Lower leg skin (tissue), 4 donors: Measurements from ENCODE around the gene PYY. TPM values are rescaled to one million over a fixed set of nuclear protein-coding genes. Genes with fewer than 3 reads are reported as not detected.

Source experiments
- DNase-seq, 2 donors: peaks; one replicate each; pipeline ENCODE4 v3.0.0-alpha.2; 2019; ENCODE audit warnings: low spot score in 2 of 2
- H3K4me3 ChIP-seq: fragments of 200-600 bp; sonication (generic); 2 replicates; pipeline ENCODE4 v1.5.1; 2017; ENCODE audit warnings: mild to moderate bottlenecking, low read depth; ENCODE audit not compliant: poor library complexity, severe bottlenecking
- POLR2A ChIP-seq, 2 donors: fragments of 450-650 bp; IDR thresholded peaks; one replicate each; pipeline ENCODE4 v1.6.1; 2016 to 2017; ENCODE audit warnings: antibody characterized with exemption in 2 of 2, mild to moderate bottlenecking in 1 of 2, moderate library complexity in 1 of 2
- WGBS, 2 donors: methylation state at CpG; one replicate each; pipeline ENCODE4 v1.1.5; 2018; 5-methylcytosine and 5-hydroxymethylcytosine counted together
- intact Hi-C: fragments of 100-400 bp; cut with DNase I; formaldehyde crosslinking; loops from one replicate; pipeline ENCODE4 v1.15.0; 2023; ENCODE audit warnings: low total_unique reads
- total RNA-seq, 4 donors: library from RNA; depleted of rRNA; stranded (reverse); fragments of >200 nt; gene quantifications; one replicate each; pipeline ENCODE4 v1.1.0, GENCODE V29; 2016
- TF ChIP-seq, protein P1 (sequence below), 3 donors: fragments of 450-650 bp; IDR thresholded peaks; one replicate each; pipeline ENCODE4 v1.5.1; 2016; ENCODE audit warnings: antibody characterized with exemption in 3 of 3, mild to moderate bottlenecking in 3 of 3, moderate library complexity in 2 of 3

Gene PYY
- total RNA-seq, 4 donors from 2014 or later: not detected

DNA sequence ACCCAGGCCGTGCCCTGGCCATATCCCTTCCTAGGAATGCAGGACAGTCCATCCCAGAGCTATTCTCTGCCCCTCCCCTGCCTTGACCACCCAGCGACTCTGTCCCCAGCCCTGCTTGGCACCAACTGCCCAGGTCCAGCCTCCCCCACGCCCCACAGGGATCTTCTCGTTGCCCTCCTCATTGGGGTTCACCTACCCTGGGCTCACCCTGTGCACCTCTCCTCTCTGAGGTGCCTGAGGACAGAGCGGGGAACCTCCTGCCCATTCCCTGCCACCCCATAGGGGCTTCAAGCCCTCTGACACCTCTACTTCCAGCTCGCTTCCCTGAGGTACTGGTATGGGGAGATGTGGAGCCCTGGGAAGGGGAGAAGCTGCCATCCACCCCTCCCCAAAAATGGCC is 40.2 kb downstream of the PYY start:
- 85 to 91% methylated on average over 6 of the region's 6 CpGs for WGBS, 2 donors
- intact Hi-C loops: no loop called here

DNA sequence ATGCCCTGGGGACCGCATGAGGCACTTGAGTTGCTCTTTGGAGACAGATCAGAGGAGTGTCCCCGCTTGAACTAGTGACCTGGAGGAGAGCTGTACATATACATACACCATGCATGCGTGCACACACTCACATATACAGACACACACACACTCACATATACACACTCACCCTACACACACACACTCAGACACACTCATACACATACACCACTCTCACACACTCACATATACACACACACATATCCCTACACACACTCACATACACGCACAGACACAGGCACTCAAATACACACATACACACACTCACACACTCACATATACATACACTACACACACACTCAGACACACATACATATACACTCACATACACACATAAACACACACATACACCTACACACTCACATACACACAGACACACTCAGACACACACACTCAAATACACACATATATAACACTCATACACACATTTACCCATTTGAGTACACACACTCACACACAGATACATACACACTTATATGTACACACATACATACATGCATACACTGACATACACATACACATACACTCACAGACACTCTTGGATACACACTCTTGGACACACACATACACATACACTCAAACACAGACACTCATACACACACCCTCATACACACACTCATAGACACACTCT is 41.0 kb downstream of the PYY start:
- intact Hi-C loops: no loop called here
- TF ChIP-seq, protein P1, sequence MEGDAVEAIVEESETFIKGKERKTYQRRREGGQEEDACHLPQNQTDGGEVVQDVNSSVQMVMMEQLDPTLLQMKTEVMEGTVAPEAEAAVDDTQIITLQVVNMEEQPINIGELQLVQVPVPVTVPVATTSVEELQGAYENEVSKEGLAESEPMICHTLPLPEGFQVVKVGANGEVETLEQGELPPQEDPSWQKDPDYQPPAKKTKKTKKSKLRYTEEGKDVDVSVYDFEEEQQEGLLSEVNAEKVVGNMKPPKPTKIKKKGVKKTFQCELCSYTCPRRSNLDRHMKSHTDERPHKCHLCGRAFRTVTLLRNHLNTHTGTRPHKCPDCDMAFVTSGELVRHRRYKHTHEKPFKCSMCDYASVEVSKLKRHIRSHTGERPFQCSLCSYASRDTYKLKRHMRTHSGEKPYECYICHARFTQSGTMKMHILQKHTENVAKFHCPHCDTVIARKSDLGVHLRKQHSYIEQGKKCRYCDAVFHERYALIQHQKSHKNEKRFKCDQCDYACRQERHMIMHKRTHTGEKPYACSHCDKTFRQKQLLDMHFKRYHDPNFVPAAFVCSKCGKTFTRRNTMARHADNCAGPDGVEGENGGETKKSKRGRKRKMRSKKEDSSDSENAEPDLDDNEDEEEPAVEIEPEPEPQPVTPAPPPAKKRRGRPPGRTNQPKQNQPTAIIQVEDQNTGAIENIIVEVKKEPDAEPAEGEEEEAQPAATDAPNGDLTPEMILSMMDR (IDR thresholded peaks at IDR 0.05): no peak
- no peak for TF ChIP-seq POLR2A (IDR thresholded peaks at IDR 0.05)
- no peak overlapping the region for H3K4me3 ChIP-seq
- no peak for DNase-seq
- WGBS, 2 donors: 61 to 73% methylated on average over 4 of the region's 4 CpGs

More for the DNA sequence above, 40.2 kb downstream of the PYY start:
- no peak overlapping the region for H3K4me3 ChIP-seq
- TF ChIP-seq, protein P1 (IDR thresholded peaks at IDR 0.05): no peak
- TF ChIP-seq POLR2A (IDR thresholded peaks at IDR 0.05): no peak
- no peak for DNase-seq

GRCh38 chr17:43911904-43912303 is 41.8 kb downstream of the PYY start:
- 43% methylated on average over 8 of the region's 8 CpGs for WGBS, 2 donors
- intact Hi-C loops: no loop called here
- no peak for DNase-seq
- no peak overlapping the region for H3K4me3 ChIP-seq
- TF ChIP-seq, protein P1 (IDR thresholded peaks at IDR 0.05): no peak
- no peak for TF ChIP-seq POLR2A (IDR thresholded peaks at IDR 0.05)

DNA sequence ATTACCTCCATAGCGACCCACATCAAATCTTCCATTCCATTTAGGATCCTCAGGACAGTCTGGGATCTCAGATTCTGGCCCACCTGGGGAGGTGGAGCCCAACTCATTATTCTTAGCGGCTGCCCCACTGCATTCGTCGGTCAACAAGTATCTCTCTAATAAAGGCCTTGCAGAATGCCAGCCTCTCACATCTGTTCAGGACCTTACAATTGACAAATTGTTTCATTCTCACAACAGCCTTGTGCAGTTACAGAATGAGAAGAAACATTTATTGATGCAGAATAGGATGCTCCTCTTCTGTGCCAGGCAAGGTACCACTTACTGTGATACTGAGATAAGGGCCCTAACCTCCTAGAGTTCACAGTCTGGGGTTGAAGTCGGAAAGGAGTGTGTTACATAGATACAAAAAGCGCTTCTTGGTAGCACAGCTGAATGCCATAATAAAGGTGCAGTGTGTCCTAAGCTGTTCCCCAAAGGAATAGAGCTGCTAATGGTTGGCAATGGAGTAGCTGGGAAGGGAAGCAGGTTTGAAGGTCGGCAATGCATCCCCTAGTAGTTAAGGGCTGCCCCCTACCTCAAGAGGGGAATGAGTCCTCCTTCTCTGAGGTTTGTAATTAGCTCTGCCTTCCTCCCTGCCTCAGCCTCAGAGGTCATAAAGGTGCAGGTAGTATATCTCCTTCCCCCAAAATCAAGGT is 44.1 kb downstream of the PYY start:
- 67 to 69% methylated on average over 7 of the region's 7 CpGs for WGBS, 2 donors
- DNase-seq: no peak
- TF ChIP-seq, protein P1 (IDR thresholded peaks at IDR 0.05): no peak
- TF ChIP-seq POLR2A (IDR thresholded peaks at IDR 0.05): no peak
- H3K4me3 ChIP-seq: no peak overlapping the region
- intact Hi-C loops: no loop called here

DNA sequence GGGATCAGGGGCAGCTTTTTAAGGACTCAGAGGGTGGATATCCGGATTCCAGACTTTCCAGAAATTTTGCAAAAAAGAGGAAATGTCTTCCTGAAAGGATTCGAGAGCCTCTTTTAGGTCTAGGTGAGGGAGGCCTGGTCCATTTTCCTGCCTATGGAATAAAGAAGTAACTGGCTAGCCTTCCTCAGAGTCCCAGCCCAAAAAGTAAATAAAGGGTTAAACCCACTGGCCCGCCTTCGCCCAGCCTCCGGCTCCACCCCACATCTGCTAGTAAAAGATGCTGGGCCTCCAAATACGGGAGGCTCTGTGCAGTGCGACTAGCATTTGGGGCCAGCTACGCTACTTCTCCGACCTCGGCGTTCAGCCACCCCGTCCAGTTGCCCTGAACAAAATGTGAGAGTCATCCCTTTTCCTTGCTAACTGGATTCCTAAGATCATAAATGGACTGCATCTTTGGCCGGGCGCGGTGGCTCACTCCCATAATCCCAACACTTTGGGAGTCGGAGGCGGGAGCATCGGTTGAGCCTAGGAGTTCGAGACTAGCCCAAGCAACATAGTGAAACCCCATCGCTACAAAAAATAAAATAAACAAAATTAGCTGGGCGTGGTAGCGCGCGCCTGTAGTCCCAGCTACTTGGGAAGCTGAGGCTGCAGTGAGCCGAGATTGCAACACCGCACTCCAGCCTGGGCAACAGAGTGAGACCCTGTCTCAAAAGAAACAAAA is 45.6 kb downstream of the PYY start:
- TF ChIP-seq, protein P1 (IDR thresholded peaks at IDR 0.05): no peak
- no peak for TF ChIP-seq POLR2A (IDR thresholded peaks at IDR 0.05)
- peak; percentile 59 to 93 for DNase-seq
- H3K4me3 ChIP-seq: no peak overlapping the region
- intact Hi-C loops: no loop called here
- 25 to 26% methylated on average over 26 of the region's 26 CpGs for WGBS, 2 donors
